ENCODE data around the gene MSI2.

GRCh38 chr17:57535249-57535966, 279.1 kb downstream of the MSI2 start:
- TF ChIP-seq POLR2A (IDR thresholded peaks at IDR 0.05) = no peak
- TF ChIP-seq, protein P1, sequence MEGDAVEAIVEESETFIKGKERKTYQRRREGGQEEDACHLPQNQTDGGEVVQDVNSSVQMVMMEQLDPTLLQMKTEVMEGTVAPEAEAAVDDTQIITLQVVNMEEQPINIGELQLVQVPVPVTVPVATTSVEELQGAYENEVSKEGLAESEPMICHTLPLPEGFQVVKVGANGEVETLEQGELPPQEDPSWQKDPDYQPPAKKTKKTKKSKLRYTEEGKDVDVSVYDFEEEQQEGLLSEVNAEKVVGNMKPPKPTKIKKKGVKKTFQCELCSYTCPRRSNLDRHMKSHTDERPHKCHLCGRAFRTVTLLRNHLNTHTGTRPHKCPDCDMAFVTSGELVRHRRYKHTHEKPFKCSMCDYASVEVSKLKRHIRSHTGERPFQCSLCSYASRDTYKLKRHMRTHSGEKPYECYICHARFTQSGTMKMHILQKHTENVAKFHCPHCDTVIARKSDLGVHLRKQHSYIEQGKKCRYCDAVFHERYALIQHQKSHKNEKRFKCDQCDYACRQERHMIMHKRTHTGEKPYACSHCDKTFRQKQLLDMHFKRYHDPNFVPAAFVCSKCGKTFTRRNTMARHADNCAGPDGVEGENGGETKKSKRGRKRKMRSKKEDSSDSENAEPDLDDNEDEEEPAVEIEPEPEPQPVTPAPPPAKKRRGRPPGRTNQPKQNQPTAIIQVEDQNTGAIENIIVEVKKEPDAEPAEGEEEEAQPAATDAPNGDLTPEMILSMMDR (IDR thresholded peaks at IDR 0.05) = no peak

Measured in right lobe of liver (tissue), 4 donors.